AG04450 (cell line): ENCODE measurements around the gene RNF217. TPM values are rescaled to one million over a fixed set of nuclear protein-coding genes. Genes with fewer than 3 reads are reported as not detected.

ENCODE experiments used
- CTCF ChIA-PET: fragments of 300-600, 350-600 bp; formaldehyde crosslinking; extraction: SDS; loops from one replicate; lab custom pipeline; 2022; ENCODE audit warnings: antibody characterized with exemption, inconsistent platforms; lab: Charles Lee
- POLR2A ChIA-PET: fragments of 350-600 bp; formaldehyde crosslinking; extraction: SDS; loops from one replicate; lab custom pipeline; 2021; ENCODE audit warnings: antibody characterized with exemption, inconsistent platforms; lab: Yijun Ruan, JAX
- DNase-seq: peaks from one replicate; pipeline ENCODE4 v3.0.0-alpha.2; 2011; ENCODE audit warnings: low read depth, low spot score
- H3K27ac ChIP-seq: one replicate; pipeline ENCODE4 v1.5.1; 2012; ENCODE audit warnings: low read depth, low read length, control low read depth
- H3K27me3 ChIP-seq: one replicate; pipeline ENCODE4 v1.6.0; 2012; ENCODE audit warnings: low read length; ENCODE audit not compliant: control insufficient read depth, insufficient read depth
- H3K4me3 ChIP-seq: 2 replicates; pipeline ENCODE4 v1.5.1; 2011; ENCODE audit warnings: mild to moderate bottlenecking, low read depth, low read length, control low read depth
- H3K9me3 ChIP-seq: 2 replicates; pipeline ENCODE4 v1.5.1; 2012; ENCODE audit warnings: low read length; ENCODE audit not compliant: control insufficient read depth, insufficient read depth
- polyA plus RNA-seq: library from polyadenylated mRNA; depleted of rRNA; stranded (reverse); fragments of >200 nt; gene quantifications from 2 replicates; pipeline ENCODE4 v1.2.3, GENCODE V29; 2011
- TF ChIP-seq, protein P1 (sequence below): IDR thresholded peaks from 2 replicates; pipeline ENCODE4 v1.5.1; 2011; ENCODE audit warnings: low read depth, low read length, control low read depth, inconsistent platforms

RNF217 gene
- polyA plus RNA-seq, 1 experiment, result 24.6 TPM

DNA sequence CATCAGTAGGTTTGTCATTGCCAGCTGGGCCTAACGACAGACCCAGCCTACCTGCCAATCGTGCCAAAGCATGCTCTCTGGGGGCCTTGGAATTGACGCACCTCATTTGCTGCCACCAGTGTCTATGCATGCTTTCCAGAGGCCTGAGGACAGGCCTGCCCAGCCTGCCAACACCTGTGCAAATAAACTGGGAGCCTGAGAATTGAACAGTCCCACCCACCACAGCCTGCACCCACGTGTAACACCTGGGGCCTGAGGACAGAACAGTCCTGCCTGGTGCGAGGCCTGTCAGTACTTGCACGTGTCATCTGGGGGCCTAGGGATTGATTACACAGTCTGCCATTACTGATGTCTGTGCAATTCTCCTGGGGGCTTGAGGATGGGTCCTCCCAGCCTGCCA is 6.2 kb upstream of the RNF217 start:
- Histone ChIP-seq H3K4me3 (no peak overlapping the region), H3K9me3 (no peaks in the 10 kb centered on the region), H3K27ac (no peak overlapping the region), H3K27me3 (no peaks in the 10 kb centered on the region)
- TF ChIP-seq, protein P1, sequence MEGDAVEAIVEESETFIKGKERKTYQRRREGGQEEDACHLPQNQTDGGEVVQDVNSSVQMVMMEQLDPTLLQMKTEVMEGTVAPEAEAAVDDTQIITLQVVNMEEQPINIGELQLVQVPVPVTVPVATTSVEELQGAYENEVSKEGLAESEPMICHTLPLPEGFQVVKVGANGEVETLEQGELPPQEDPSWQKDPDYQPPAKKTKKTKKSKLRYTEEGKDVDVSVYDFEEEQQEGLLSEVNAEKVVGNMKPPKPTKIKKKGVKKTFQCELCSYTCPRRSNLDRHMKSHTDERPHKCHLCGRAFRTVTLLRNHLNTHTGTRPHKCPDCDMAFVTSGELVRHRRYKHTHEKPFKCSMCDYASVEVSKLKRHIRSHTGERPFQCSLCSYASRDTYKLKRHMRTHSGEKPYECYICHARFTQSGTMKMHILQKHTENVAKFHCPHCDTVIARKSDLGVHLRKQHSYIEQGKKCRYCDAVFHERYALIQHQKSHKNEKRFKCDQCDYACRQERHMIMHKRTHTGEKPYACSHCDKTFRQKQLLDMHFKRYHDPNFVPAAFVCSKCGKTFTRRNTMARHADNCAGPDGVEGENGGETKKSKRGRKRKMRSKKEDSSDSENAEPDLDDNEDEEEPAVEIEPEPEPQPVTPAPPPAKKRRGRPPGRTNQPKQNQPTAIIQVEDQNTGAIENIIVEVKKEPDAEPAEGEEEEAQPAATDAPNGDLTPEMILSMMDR, result no peak
- DNase-seq, result no peak
- ChIA-PET CTCF (no interaction called here), POLR2A (no interaction called here)

DNA sequence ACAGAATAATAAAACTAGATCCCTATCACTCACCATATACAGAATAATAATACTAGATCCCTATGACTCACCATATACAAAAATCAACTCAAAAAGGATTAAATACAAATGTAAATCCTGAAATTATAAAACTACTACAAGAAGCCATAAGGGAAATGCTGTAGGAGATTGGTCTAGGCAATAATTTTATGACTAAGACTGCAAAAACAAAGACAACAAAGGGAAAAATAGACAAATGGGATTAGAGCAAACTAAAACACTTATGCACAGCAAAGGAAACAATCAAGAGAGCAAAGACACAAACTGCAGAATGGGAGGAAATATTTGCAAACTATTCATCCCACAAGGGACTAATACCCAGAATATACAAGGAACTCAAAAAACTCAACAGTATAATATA is 4.1 kb upstream of the RNF217 start:
- ChIA-PET POLR2A (no interaction called here), CTCF (no interaction called here)
- Histone ChIP-seq H3K27me3 (no peaks in the 10 kb centered on the region), H3K27ac (no peak overlapping the region), H3K9me3 (no peaks in the 10 kb centered on the region), H3K4me3 (no peak overlapping the region)
- TF ChIP-seq, protein P1, result no peak
- no peak for DNase-seq

DNA sequence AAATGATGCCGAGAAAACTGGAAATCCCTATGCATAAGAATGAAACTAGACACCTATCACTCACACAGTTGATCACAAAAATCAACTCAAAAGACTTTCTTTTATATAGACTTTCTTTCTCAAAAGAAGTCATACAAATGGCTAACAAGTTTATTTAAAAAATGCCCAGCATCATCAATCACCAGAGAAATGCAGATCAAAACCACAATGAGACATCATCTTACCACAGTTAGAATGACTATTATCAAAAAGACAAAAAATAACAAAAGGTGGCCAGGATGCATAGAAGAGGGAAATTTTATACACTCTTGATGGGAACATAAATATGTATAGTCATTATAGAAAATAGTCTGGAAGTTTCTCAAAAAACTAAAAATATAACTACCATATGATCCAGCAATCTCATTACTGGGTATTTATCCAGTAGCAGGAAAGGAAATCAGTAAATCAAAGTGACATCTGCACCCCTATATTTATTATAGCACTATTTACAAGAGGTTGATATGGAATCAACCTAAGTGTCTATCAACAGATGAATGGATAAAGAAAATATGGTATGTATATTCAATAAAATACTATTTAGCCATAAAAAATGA is 3.4 kb upstream of the RNF217 start:
- no peak for DNase-seq

DNA sequence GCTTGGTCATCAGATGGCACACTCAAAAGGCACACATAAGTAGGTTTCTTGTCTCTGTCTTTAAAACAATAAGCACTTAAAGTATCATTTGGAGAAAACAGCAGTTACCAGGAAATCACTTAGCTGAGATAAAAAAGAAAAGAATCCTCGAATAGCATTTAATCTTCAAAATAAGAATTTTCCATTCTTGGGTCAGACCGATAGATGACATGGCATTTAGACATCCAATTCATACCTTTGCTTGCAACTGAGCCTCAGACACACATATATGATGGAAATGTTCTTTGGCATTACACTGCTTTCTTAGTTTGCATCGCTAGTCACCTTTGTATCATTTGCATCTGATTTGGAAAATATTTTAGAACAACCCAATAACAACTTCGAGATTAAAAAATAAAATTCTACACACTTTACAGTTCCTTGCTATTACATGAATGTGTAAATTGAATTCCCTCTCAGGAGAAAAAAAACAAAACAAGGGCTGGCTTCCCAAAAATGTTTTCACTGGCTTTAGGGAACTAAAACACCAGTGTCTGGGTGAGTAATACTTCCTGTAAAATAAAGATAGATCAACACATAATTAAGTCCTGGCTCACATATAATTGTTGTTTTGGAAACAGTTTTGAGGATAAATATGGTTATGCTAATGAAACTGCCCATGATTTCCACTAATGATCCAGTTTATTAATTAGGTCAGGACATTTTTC is 1.3 kb upstream of the RNF217 start:
- POLR2A ChIA-PET, result interaction anchor here (0.6 to 2.0 kb wide), 4 partner anchors 54 to 153 kb away, joined by 3 to 11 read pairs (median 4); no protein-coding TSS in a partner anchor
- no peaks in the 10 kb centered on the region for H3K9me3 ChIP-seq
- peak overlapping the region; percentile 90 for H3K4me3 ChIP-seq
- no peak overlapping the region for H3K27ac ChIP-seq
- CTCF ChIA-PET, result interaction anchor here (0.9 to 7.2 kb wide), 2 partner anchors 76 to 153 kb away, joined by 3 to 46 read pairs; no protein-coding TSS in a partner anchor
- no peak for DNase-seq
- no peaks in the 10 kb centered on the region for H3K27me3 ChIP-seq
- TF ChIP-seq, protein P1, result no peak

More for the DNA sequence above, 3.4 kb upstream of the RNF217 start:
- ChIA-PET CTCF (no interaction called here), POLR2A (no interaction called here)
- Histone ChIP-seq H3K9me3 (no peaks in the 10 kb centered on the region), H3K27ac (no peak overlapping the region), H3K4me3 (no peak overlapping the region), H3K27me3 (no peaks in the 10 kb centered on the region)
- TF ChIP-seq, protein P1, result no peak

GRCh38 chr6:124961464-124961776 is 817 bp upstream of the RNF217 start:
- no peaks in the 10 kb centered on the region for H3K9me3 ChIP-seq
- TF ChIP-seq, protein P1, result no peak
- peak overlapping the region; percentile 90 for H3K4me3 ChIP-seq
- DNase-seq, result no peak
- H3K27ac ChIP-seq, result peak overlapping the region; percentile 74
- ChIA-PET POLR2A (interaction anchor here (0.6 to 2.0 kb wide), 4 partner anchors 53 to 153 kb away, joined by 3 to 11 read pairs (median 4); no protein-coding TSS in a partner anchor), CTCF (interaction anchor here (0.9 to 7.2 kb wide), 2 partner anchors 77 to 153 kb away, joined by 3 to 46 read pairs; no protein-coding TSS in a partner anchor)
- H3K27me3 ChIP-seq, result no peaks in the 10 kb centered on the region
